SK-N-SH (cell line): ENCODE results near the gene PDHX. TPM values are rescaled to one million over a fixed set of nuclear protein-coding genes. Genes with fewer than 3 reads are reported as not detected.

Experiments used
- CTCF ChIA-PET: fragments of 300-600, 350-600 bp; formaldehyde crosslinking; extraction: SDS; loops from one replicate; lab custom pipeline; 2021; lab: Yijun Ruan, JAX
- POLR2A ChIA-PET: fragments of 350-600 bp; sonication (Branson Sonifier 250); formaldehyde crosslinking; extraction: SDS; loops from one replicate; lab custom pipeline; 2020; ENCODE audit warnings: antibody characterized with exemption, inconsistent platforms; lab: Yijun Ruan, JAX
- DNase-seq: peaks from one replicate; pipeline ENCODE4 v3.0.0; 2012
- H2AFZ ChIP-seq: fragments of 200-600 bp; sonication (generic); 2 replicates; pipeline ENCODE4 v1.8.1; 2016; ENCODE audit warnings: antibody characterized with exemption, mild to moderate bottlenecking, low read depth
- H3F3A ChIP-seq: fragments of 200-600 bp; sonication (generic); replicated peaks from 2 replicates; pipeline ENCODE3; 2016; ENCODE audit warnings: antibody characterized with exemption, mild to moderate bottlenecking; ENCODE audit not compliant: insufficient read depth
- H3K27ac ChIP-seq, 2 experiments: fragments of 200-500 bp in 1 of 2; fragments of 200-600 bp in 1 of 2; sonication (Bioruptor generic) in 1 of 2; sonication (generic), shearing (Covaris generic) in 1 of 2; 2 replicates each; pipeline versions ENCODE4 v1.5.1 to v1.6.1; 2014 to 2016; ENCODE audit warnings: low read depth in 2 of 2, inconsistent platforms in 1 of 2, low read length in 1 of 2, mild to moderate bottlenecking in 1 of 2, mixed read lengths in 1 of 2
- H3K27me3 ChIP-seq: fragments of 200-600 bp; sonication (generic), shearing (Covaris generic); 2 replicates; pipeline ENCODE4 v1.6.1; 2016; ENCODE audit warnings: mixed run types; ENCODE audit not compliant: insufficient read depth
- H3K36me3 ChIP-seq, 2 experiments: fragments of 200-500 bp in 1 of 2; fragments of 200-600 bp in 1 of 2; sonication (Bioruptor generic) in 1 of 2; sonication (generic) in 1 of 2; replicated peaks in 1 of 2; 2 replicates each; pipeline versions ENCODE3 to v1.5.1; 2014 to 2016; ENCODE audit warnings: low read length in 1 of 2, mild to moderate bottlenecking in 1 of 2; ENCODE audit not compliant: insufficient read depth in 2 of 2, control insufficient read depth in 1 of 2
- H3K4me1 ChIP-seq, 2 experiments: fragments of 200-500 bp in 1 of 2; fragments of 200-600 bp in 1 of 2; sonication (Bioruptor generic) in 1 of 2; sonication (generic), shearing (Covaris generic) in 1 of 2; 2 replicates each; pipeline versions ENCODE4 v1.5.1 to v1.6.1; 2014 to 2016; ENCODE audit warnings: low read depth in 1 of 2, low read length in 1 of 2, mixed run types in 1 of 2; ENCODE audit not compliant: insufficient read depth in 2 of 2, control insufficient read depth in 1 of 2
- H3K4me2 ChIP-seq: fragments of 200-600 bp; sonication (generic), shearing (Covaris generic); 2 replicates; pipeline ENCODE4 v1.6.1; 2017; ENCODE audit warnings: mixed run types
- H3K4me3 ChIP-seq, 2 experiments: fragments of 200-500 bp in 1 of 2; fragments of 200-600 bp in 1 of 2; sonication (Bioruptor generic) in 1 of 2; sonication (generic), shearing (Covaris generic) in 1 of 2; 2 replicates each; pipeline versions ENCODE4 v1.5.1 to v1.8.1; 2014 to 2016; ENCODE audit warnings: low read depth in 2 of 2, inconsistent platforms in 1 of 2, low read length in 1 of 2, mild to moderate bottlenecking in 1 of 2, mixed read lengths in 1 of 2, moderate library complexity in 1 of 2
- H3K79me2 ChIP-seq: fragments of 200-600 bp; sonication (generic); 2 replicates; pipeline ENCODE4 v1.8.1; 2017; ENCODE audit warnings: mild to moderate bottlenecking; ENCODE audit not compliant: insufficient read depth
- H3K9ac ChIP-seq: fragments of 200-600 bp; sonication (generic); 2 replicates; pipeline ENCODE4 v1.6.1; 2017; ENCODE audit warnings: mixed run types
- H3K9me2 ChIP-seq: fragments of 200-600 bp; sonication (generic); 2 replicates; pipeline ENCODE4 v1.6.1; 2017; ENCODE audit warnings: mixed run types
- H3K9me3 ChIP-seq: fragments of 200-600 bp; sonication (generic); 2 replicates; pipeline ENCODE4 v1.6.1; 2017; ENCODE audit warnings: mixed run types, mild to moderate bottlenecking, moderate library complexity
- H4K20me1 ChIP-seq: fragments of 200-600 bp; sonication (generic); 2 replicates; pipeline ENCODE4 v1.6.1; 2017; ENCODE audit warnings: mild to moderate bottlenecking, mixed run types; ENCODE audit not compliant: insufficient read depth
- CTCF ChIP-seq: fragments of 200-600 bp; sonication (generic); IDR thresholded peaks from 2 replicates; pipeline ENCODE4 v1.6.1; 2017; ENCODE audit warnings: antibody characterized with exemption, mild to moderate bottlenecking, moderate library complexity
- ELF1 ChIP-seq: IDR thresholded peaks from 2 replicates; pipeline ENCODE4 v1.4.0; 2012
- FOSL2 ChIP-seq: IDR thresholded peaks from 2 replicates; pipeline ENCODE4 v1.4.0; 2012; ENCODE audit warnings: low read depth, mild to moderate bottlenecking, moderate library complexity, borderline replicate concordance
- FOXJ3 ChIP-seq: sonication (generic); formaldehyde crosslinking; IDR thresholded peaks from 2 replicates; pipeline ENCODE4 v1.5.1; 2020; ENCODE audit warnings: mild to moderate bottlenecking, missing genetic modification reagents
- MEF2A ChIP-seq: IDR thresholded peaks from 2 replicates; pipeline ENCODE4 v1.4.0; 2012; ENCODE audit warnings: low read depth, borderline replicate concordance
- POLR2AphosphoS5 ChIP-seq: IDR thresholded peaks from 2 replicates; pipeline ENCODE4 v1.6.1; 2012; ENCODE audit warnings: low read depth, low read length
- RAD21 ChIP-seq: IDR thresholded peaks from 2 replicates; pipeline ENCODE4 v1.6.1; 2012; ENCODE audit warnings: mild to moderate bottlenecking, low read length
- SMC3 ChIP-seq: IDR thresholded peaks from 2 replicates; pipeline ENCODE4 v1.6.1; 2012; ENCODE audit warnings: low read depth, low read length, improper control_type of control experiment
- TAF1 ChIP-seq: IDR thresholded peaks from 2 replicates; pipeline ENCODE4 v1.6.1; 2012; ENCODE audit warnings: low read depth, mild to moderate bottlenecking, low read length, moderate library complexity, borderline replicate concordance
- TCF12 ChIP-seq: IDR thresholded peaks from 2 replicates; pipeline ENCODE4 v1.4.0; 2012
- ZBTB33 ChIP-seq: IDR thresholded peaks from 2 replicates; pipeline ENCODE4 v1.4.0; 2012; ENCODE audit warnings: low read depth, borderline replicate concordance
- WGBS: methylation state at CpG from one replicate; pipeline ENCODE4 v1.1.6; 2017; ENCODE audit warnings: low lambda C conversion rate; 5-methylcytosine and 5-hydroxymethylcytosine counted together
- polyA plus RNA-seq, 3 experiments: library from polyadenylated mRNA; depleted of rRNA; stranded (reverse); fragments of >200 nt; gene quantifications; 2 replicates each; pipeline ENCODE4 v1.2.3, GENCODE V29; 2012

PDHX gene
- polyA plus RNA-seq, 1 of the 3 experiments (the other 2 are of a cell fraction), result 14.8 TPM

GRCh38 chr11:34938611-34939010 is 22.2 kb downstream of the PDHX start:
- Histone ChIP-seq H3K9me3 (no peaks in the 10 kb centered on the region), H3K79me2 (peaks cover 24% of the 10 kb centered on the region; the same call in 1 of the 2 replicates), H3K36me3 (peaks cover 12 to 13% of the 10 kb centered on the region in 2 experiments), H3K4me1 (no peaks in the 10 kb centered on the region; a peak in 2 of 4 replicates), H2AFZ (no peak overlapping the region), H3K27ac (no peak overlapping the region), H3K4me2 (no peak overlapping the region), H4K20me1 (no peaks in the 10 kb centered on the region), H3F3A (no peaks in the 10 kb centered on the region), H3K4me3 (no peak overlapping the region), H3K9me2 (no peaks in the 10 kb centered on the region), H3K9ac (no peak overlapping the region), H3K27me3 (no peaks in the 10 kb centered on the region)
- no peak for DNase-seq
- CTCF ChIA-PET, result interaction anchor here (1.0 to 1.5 kb wide), 5 partner anchors 10 to 453 kb away, joined by 3 to 5 read pairs (median 3); no protein-coding TSS in a partner anchor
- 85% methylated on average over 1 of the region's 1 CpG for WGBS
- TF ChIP-seq FOSL2 (no peak), SMC3 (no peak), TAF1 (no peak), ZBTB33 (no peak), TCF12 (no peak), FOXJ3 (no peak)
- POLR2A ChIA-PET, result no interaction called here

- no peaks in the 10 kb centered on the region; the same call in 1 of the 2 replicates for H3K9me3 ChIP-seq
- no peaks in the 10 kb centered on the region for H3K9me2 ChIP-seq
- no peak overlapping the region for H3K4me2 ChIP-seq
- 79% methylated on average over 4 of the region's 4 CpGs for WGBS
- TF ChIP-seq CTCF, result peak; percentile 34
- TF ChIP-seq POLR2AphosphoS5, result no peak
- no peak for TF ChIP-seq MEF2A
- peak; percentile 28; the same call in 1 of the 2 replicates for TF ChIP-seq RAD21
- no peak for TF ChIP-seq ELF1
- no peak for TF ChIP-seq ZBTB33
- no peak overlapping the region for H3K9ac ChIP-seq
- no peak for DNase-seq
- ChIA-PET POLR2A (no interaction called here), CTCF (interaction anchor here (0.7 to 1.5 kb wide), 7 partner anchors 11 to 453 kb away, joined by 3 to 5 read pairs (median 3); no protein-coding TSS in a partner anchor)
- no peaks in the 10 kb centered on the region for H3F3A ChIP-seq
- no peaks in the 10 kb centered on the region for H3K27me3 ChIP-seq
- no peak overlapping the region for H3K27ac ChIP-seq
- H4K20me1 ChIP-seq, result no peaks in the 10 kb centered on the region
- H3K79me2 ChIP-seq, result peaks cover 21% of the 10 kb centered on the region
- no peak overlapping the region for H3K4me3 ChIP-seq
- H2AFZ ChIP-seq, result no peak overlapping the region
- H3K4me1 ChIP-seq, result no peaks in the 10 kb centered on the region; a peak in 2 of 4 replicates
- H3K36me3 ChIP-seq, result peaks cover 9 to 14% of the 10 kb centered on the region in 2 experiments
Measured at GRCh38 chr11:34940026-34940677, 23.7 kb downstream of the PDHX start.
